ENCODE results near the gene TMEM106C.

Gene TMEM106C

DNA sequence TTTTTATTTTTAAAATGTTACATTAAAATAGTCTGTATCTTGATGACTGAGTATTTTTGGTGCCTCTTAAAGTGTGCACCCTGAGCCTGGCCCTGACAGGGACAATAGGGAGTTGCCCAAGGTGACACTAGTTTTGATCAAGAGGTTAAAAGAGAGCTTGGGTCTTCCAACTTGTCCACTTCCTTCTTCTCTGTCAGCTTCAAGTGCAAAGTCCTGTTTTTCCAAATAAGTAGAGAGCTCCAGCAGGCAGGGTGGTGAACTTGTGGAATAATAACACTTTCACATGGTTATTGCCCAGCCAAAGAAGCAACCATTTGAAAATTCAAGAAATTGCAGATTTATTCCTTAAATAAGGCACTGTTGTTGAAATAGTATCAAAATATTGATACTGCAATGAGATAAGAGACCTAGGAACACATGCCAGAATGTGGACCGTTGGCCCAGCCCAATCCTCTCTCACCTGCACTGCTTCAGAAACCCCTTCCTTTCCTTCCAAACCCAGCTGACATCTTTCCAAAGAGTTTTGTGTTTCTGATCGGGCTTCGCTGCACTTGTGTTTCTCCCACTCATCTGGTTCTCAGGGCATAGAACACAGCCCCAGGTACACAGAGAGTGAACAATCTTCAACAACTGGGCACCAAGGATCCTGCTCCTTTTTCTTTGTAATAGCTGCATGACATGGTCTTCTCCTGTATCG, 54.7 kb downstream of the TMEM106C start:
- DNase-seq, result no peak

Data from CD4-positive, alpha-beta T cell treated with Interleukin-21 for 1 hour (primary cell).